MCF 10A (cell line): Measurements from ENCODE around the gene SDE2. TPM values are rescaled to one million over a fixed set of nuclear protein-coding genes. Genes with fewer than 3 reads are reported as not detected.
A peak's percentile ranks its signal among the peaks of the same experiment; 100 is the strongest.

ENCODE experiments used
- BruUV-seq: library from RNA; stranded (reverse); fragments of 400-500 nt; replicated peaks from 2 replicates; lab custom pipeline; 2021; lab: Mats Ljungman, UMichigan
- CTCF ChIA-PET: fragments of 300-600 bp; sonication (Branson Sonifier 250); formaldehyde crosslinking; extraction: SDS; loops from one replicate; lab custom pipeline; 2021; ENCODE audit warnings: antibody characterized with exemption, inconsistent platforms; lab: Yijun Ruan, JAX
- POLR2A ChIA-PET: fragments of 300-600, 350-650 bp; sonication (Branson Sonifier 250); formaldehyde crosslinking; extraction: SDS; loops from one replicate; lab custom pipeline; 2020; ENCODE audit warnings: antibody characterized with exemption, inconsistent platforms; lab: Yijun Ruan, JAX
- DNase-seq: peaks from one replicate; pipeline ENCODE4 v3.0.0-alpha.2; 2018; ENCODE audit not compliant: unreplicated experiment
- H3K27ac Mint-ChIP-seq: one replicate; pipeline ENCODE4 v1.8.0; 2022; ENCODE audit warnings: mild to moderate bottlenecking, low read depth, mixed read lengths; ENCODE audit not compliant: unreplicated experiment
- H3K27me3 Mint-ChIP-seq: one replicate; pipeline ENCODE4 v1.8.0; 2022; ENCODE audit warnings: mixed read lengths; ENCODE audit not compliant: insufficient read depth, unreplicated experiment
- H3K36me3 Mint-ChIP-seq: one replicate; pipeline ENCODE4 v1.8.0; 2022; ENCODE audit warnings: mild to moderate bottlenecking, moderate library complexity, mixed read lengths; ENCODE audit not compliant: insufficient read depth, unreplicated experiment
- H3K4me1 Mint-ChIP-seq: one replicate; pipeline ENCODE4 v1.8.0; 2022; ENCODE audit warnings: mixed read lengths; ENCODE audit not compliant: insufficient read depth, unreplicated experiment
- H3K4me3 Mint-ChIP-seq: one replicate; pipeline ENCODE4 v1.8.0; 2022; ENCODE audit warnings: mild to moderate bottlenecking, moderate library complexity, mixed read lengths; ENCODE audit not compliant: unreplicated experiment
- H3K9me3 Mint-ChIP-seq: one replicate; pipeline ENCODE4 v1.8.0; 2022; ENCODE audit warnings: mixed read lengths; ENCODE audit not compliant: unreplicated experiment
- CTCF ChIP-seq: fragments of 200-600 bp; IDR thresholded peaks from one replicate; pipeline ENCODE4 v1.8.0; 2022; ENCODE audit warnings: antibody characterized with exemption, mild to moderate bottlenecking; ENCODE audit not compliant: unreplicated experiment
- intact Hi-C: fragments of 100-400 bp; cut with micrococcal nuclease; formaldehyde crosslinking; loops from 2 replicates; pipeline ENCODE4 v1.14.1; 2022
- total RNA-seq: library from RNA; stranded (reverse); gene quantifications from 2 replicates; pipeline ENCODE4 v1.2.3, GENCODE V29; 2022

The SDE2 gene
- total RNA-seq, 1 experiment from 2014 or later = 59.3 TPM

DNA sequence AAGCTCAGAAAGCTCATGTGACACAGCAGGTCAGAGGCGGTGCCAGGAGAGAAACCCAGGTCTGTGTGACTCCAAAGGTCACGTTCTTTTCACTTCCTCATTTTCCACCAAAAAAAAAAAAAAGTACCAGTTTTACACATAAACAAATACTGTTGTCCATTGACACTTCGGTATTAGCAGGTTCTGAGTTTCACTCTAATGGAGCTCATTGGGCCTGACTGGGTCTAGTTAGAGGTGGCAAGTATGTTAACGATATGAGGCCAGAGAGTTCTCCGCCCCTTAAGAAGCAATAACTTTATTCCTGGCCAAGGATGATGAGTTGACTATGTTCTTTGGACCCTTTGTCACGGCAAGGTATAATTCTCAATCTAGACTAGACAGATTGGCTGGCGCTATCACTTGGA lies 30.0 kb upstream of the SDE2 start:
- POLR2A ChIA-PET = interaction anchor here (0.7 to 0.9 kb wide), 3 partner anchors 9 to 36 kb away, joined by 3 to 4 read pairs (median 3); partner anchors contain the start of gene SDE2

DNA sequence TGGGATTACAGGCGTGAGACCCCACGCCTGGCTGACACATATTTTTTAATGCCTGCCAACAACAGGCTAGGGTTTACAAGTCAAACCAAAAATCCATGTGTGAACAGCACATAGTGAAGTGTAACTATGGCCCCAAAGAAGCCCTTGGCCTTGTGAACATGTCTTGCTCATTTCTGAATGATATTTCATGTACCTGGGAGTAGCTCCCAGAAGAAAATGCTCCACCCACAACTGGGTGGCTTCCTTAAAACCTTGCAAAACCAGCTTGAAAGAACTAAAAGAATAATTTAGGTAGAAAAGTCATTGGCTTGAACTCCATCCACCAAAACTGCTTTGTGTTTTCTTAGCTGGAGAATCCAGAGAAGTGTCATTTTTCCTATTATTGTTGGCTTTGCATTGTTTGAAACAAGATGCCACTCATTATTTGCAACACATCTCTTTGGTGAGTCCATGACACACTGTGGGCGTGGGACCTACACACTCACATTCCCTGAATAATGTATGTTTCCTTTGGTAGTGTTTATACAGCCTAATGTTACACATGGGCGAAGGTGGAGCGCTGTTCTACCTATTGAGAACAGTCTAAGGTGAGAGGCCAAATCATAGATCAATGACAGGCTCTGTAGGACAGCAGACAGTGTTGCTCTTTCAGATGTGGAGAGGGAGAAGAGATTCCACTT lies 28.5 kb upstream of the SDE2 start:
- no TSS peak for BruUV-seq
- H3K36me3 Mint-ChIP-seq = no peaks in the 10 kb centered on the region
- no peak overlapping the region for H3K27ac Mint-ChIP-seq
- H3K27me3 Mint-ChIP-seq = no peaks in the 10 kb centered on the region
- DNase-seq = peak; percentile 45
- POLR2A ChIA-PET = interaction anchor here (1.0 to 2.5 kb wide), 3 partner anchors 28 to 35 kb away, joined by 4 to 14 read pairs (median 6); partner anchors contain the start of gene H3-3A
- peaks cover 12% of the 10 kb centered on the region for H3K4me1 Mint-ChIP-seq
- TF ChIP-seq CTCF = no peak
- intact Hi-C loops = loop anchor here (2.0 kb wide), 1 partner anchor 27 kb away; no protein-coding TSS in a partner anchor
- CTCF ChIA-PET = interaction anchor here (0.6 to 1.8 kb wide), 6 partner anchors 8 to 97 kb away, joined by 3 to 10 read pairs (median 3); no protein-coding TSS in a partner anchor
- no peaks in the 10 kb centered on the region for H3K9me3 Mint-ChIP-seq
- no peak overlapping the region for H3K4me3 Mint-ChIP-seq

More for the DNA sequence above, 30.0 kb upstream of the SDE2 start:
- no TSS peak for BruUV-seq
- H3K4me1 Mint-ChIP-seq = peaks cover 12% of the 10 kb centered on the region
- intact Hi-C loops = no loop called here
- no peaks in the 10 kb centered on the region for H3K36me3 Mint-ChIP-seq
- CTCF ChIA-PET = interaction anchor here (0.6 to 1.8 kb wide), 6 partner anchors 10 to 683 kb away, joined by 3 to 10 read pairs (median 4); no protein-coding TSS in a partner anchor
- no peaks in the 10 kb centered on the region for H3K27me3 Mint-ChIP-seq
- H3K27ac Mint-ChIP-seq = no peak overlapping the region
- H3K9me3 Mint-ChIP-seq = no peaks in the 10 kb centered on the region
- TF ChIP-seq CTCF = no peak
- DNase-seq = no peak
- H3K4me3 Mint-ChIP-seq = no peak overlapping the region

- no peaks in the 10 kb centered on the region for H3K36me3 Mint-ChIP-seq
- H3K4me1 Mint-ChIP-seq = peaks cover 12% of the 10 kb centered on the region
- no peak for TF ChIP-seq CTCF
- no peak overlapping the region for H3K4me3 Mint-ChIP-seq
- POLR2A ChIA-PET = interaction anchor here (1.7 to 2.5 kb wide), 2 partner anchors 27 to 36 kb away, joined by 6 to 14 read pairs; partner anchors contain the start of gene H3-3A
- BruUV-seq = no TSS peak
- no peak overlapping the region for H3K27ac Mint-ChIP-seq
- H3K9me3 Mint-ChIP-seq = no peaks in the 10 kb centered on the region
- CTCF ChIA-PET = interaction anchor here (0.9 to 1.3 kb wide), 2 partner anchors 21 to 27 kb away, joined by 3 read pairs; partner anchors contain the start of gene SDE2
- intact Hi-C loops = loop anchor here (2.0 kb wide), 1 partner anchor 26 kb away; no protein-coding TSS in a partner anchor
- no peak for DNase-seq
- peaks cover 8% of the 10 kb centered on the region for H3K27me3 Mint-ChIP-seq
These were observed 27.7 kb upstream of the SDE2 start for GRCh38 chr1:226026833-226027232.

GRCh38 chr1:226023735-226024134 lies 24.6 kb upstream of the SDE2 start:
- H3K9me3 Mint-ChIP-seq = no peaks in the 10 kb centered on the region
- peaks cover 12% of the 10 kb centered on the region for H3K4me1 Mint-ChIP-seq
- H3K27me3 Mint-ChIP-seq = peaks cover 14% of the 10 kb centered on the region
- ChIA-PET CTCF (interaction anchor here (0.6 to 0.7 kb wide), 2 partner anchors 36 to 514 kb away, joined by 3 to 5 read pairs; no protein-coding TSS in a partner anchor), POLR2A (no interaction called here)
- H3K4me3 Mint-ChIP-seq = no peak overlapping the region
- H3K36me3 Mint-ChIP-seq = no peaks in the 10 kb centered on the region
- no peak overlapping the region for H3K27ac Mint-ChIP-seq
- DNase-seq = no peak
- no TSS peak for BruUV-seq
- intact Hi-C loops = no loop called here
- no peak for TF ChIP-seq CTCF
